ENCODE data around the gene MAGI2. TPM values are rescaled to one million over a fixed set of nuclear protein-coding genes. Genes with fewer than 3 reads are reported as not detected.
A peak's percentile ranks its signal among the peaks of the same experiment; 100 is the strongest.

The MAGI2 gene
- total RNA-seq, 4 donors from 2014 or later: 0.90 to 2.4 (median 0.99) TPM

GRCh38 chr7:78434281-78434680 lies 1019.2 kb downstream of the MAGI2 start:
- Histone ChIP-seq H3K36me3 (no peaks in the 10 kb centered on the region), H3K4me1 (peaks cover 0 to 11% of the 10 kb centered on the region in 2 donors), H3K4me3 (no peak overlapping the region), H3K27ac (peak overlapping the region in 1 of 4 donors; percentile 74), H3K9me3 (no peaks in the 10 kb centered on the region), H3K27me3 (no peaks in the 10 kb centered on the region)
- ATAC-seq (no peak), DNase-seq (no peak)
- in situ Hi-C loops (cut with MboI; ENCODE audit: low sequenced_read_pairs in 4 of 4) (no loop called here), intact Hi-C loops (cut with DNase I; ENCODE audit: low total_unique reads) (no loop called here)
- TF ChIP-seq CTCF (IDR thresholded peaks at IDR 0.05 in 4 of 5, conservative IDR thresholded peaks at IDR 0.05 in 1 of 5) (no peak), POLR2A (IDR thresholded peaks at IDR 0.05) (no peak)

- Histone ChIP-seq H3K27me3 (no peaks in the 10 kb centered on the region), H3K36me3 (no peaks in the 10 kb centered on the region), H3K4me1 (peaks cover 0 to 11% of the 10 kb centered on the region in 2 donors), H3K9me3 (no peaks in the 10 kb centered on the region), H3K4me3 (no peak overlapping the region), H3K27ac (no peak overlapping the region)
- in situ Hi-C loops (cut with MboI; ENCODE audit: low sequenced_read_pairs in 4 of 4): no loop called here
- ATAC-seq: no peak
- intact Hi-C loops (cut with DNase I; ENCODE audit: low total_unique reads): no loop called here
- DNase-seq: no peak
- TF ChIP-seq POLR2A (IDR thresholded peaks at IDR 0.05) (no peak), CTCF (IDR thresholded peaks at IDR 0.05 in 4 of 5, conservative IDR thresholded peaks at IDR 0.05 in 1 of 5) (no peak)
Observed at GRCh38 chr7:78433421-78433820, 1020.0 kb downstream of the MAGI2 start.

- H3K9me3 ChIP-seq: no peaks in the 10 kb centered on the region
- no peak overlapping the region for H3K27ac ChIP-seq
- ATAC-seq: no peak
- TF ChIP-seq CTCF (IDR thresholded peaks at IDR 0.05 in 4 of 5, conservative IDR thresholded peaks at IDR 0.05 in 1 of 5) (no peak), POLR2A (IDR thresholded peaks at IDR 0.05) (no peak)
- H3K4me3 ChIP-seq: no peak overlapping the region
- no peaks in the 10 kb centered on the region for H3K27me3 ChIP-seq
- H3K36me3 ChIP-seq: no peaks in the 10 kb centered on the region
- peaks cover 0 to 1% of the 10 kb centered on the region in 2 donors for H3K4me1 ChIP-seq
- in situ Hi-C loops (cut with MboI; ENCODE audit: low sequenced_read_pairs in 4 of 4) (no loop called here), intact Hi-C loops (cut with DNase I; ENCODE audit: low total_unique reads) (no loop called here)
- no peak for DNase-seq
Observed at GRCh38 chr7:78429878-78430277, 1023.6 kb downstream of the MAGI2 start.

- Histone ChIP-seq H3K4me1 (no peaks in the 10 kb centered on the region), H3K36me3 (no peaks in the 10 kb centered on the region), H3K27ac (no peak overlapping the region), H3K9me3 (no peaks in the 10 kb centered on the region), H3K4me3 (no peak overlapping the region), H3K27me3 (no peaks in the 10 kb centered on the region)
- intact Hi-C loops (cut with DNase I; ENCODE audit: low total_unique reads): no loop called here
- DNase-seq (no peak), ATAC-seq (no peak)
- in situ Hi-C loops (cut with MboI; ENCODE audit: low sequenced_read_pairs in 4 of 4): no loop called here
- TF ChIP-seq CTCF (IDR thresholded peaks at IDR 0.05 in 4 of 5, conservative IDR thresholded peaks at IDR 0.05 in 1 of 5) (no peak), POLR2A (IDR thresholded peaks at IDR 0.05) (no peak)
Observed at GRCh38 chr7:78427209-78427608, 1026.3 kb downstream of the MAGI2 start.

- Histone ChIP-seq H3K4me1 (no peaks in the 10 kb centered on the region), H3K27me3 (no peaks in the 10 kb centered on the region), H3K4me3 (no peak overlapping the region), H3K36me3 (no peaks in the 10 kb centered on the region), H3K27ac (no peak overlapping the region), H3K9me3 (no peaks in the 10 kb centered on the region)
- TF ChIP-seq POLR2A (IDR thresholded peaks at IDR 0.05): no peak
- in situ Hi-C loops (cut with MboI; ENCODE audit: low sequenced_read_pairs in 4 of 4) (no loop called here), intact Hi-C loops (cut with DNase I; ENCODE audit: low total_unique reads) (no loop called here)
- DNase-seq (no peak), ATAC-seq (no peak)
Observed at GRCh38 chr7:78420001-78420400, 1033.5 kb downstream of the MAGI2 start.
